CD14-positive monocyte (primary cell): ENCODE results near the gene MACF1. TPM values are rescaled to one million over a fixed set of nuclear protein-coding genes. Genes with fewer than 3 reads are reported as not detected.

Experiments used
- DNase-seq, 3 donors: peaks; one replicate each; pipeline ENCODE4 v3.0.0-alpha.2; 2011 to 2022
- H2AFZ ChIP-seq: 2 replicates; pipeline ENCODE4 v1.6.0; 2012; ENCODE audit warnings: mild to moderate bottlenecking, low read depth, low read length, inconsistent platforms; ENCODE audit not compliant: insufficient read depth, poor library complexity, severe bottlenecking
- H3K27ac ChIP-seq, 2 donors: 1 replicate in 1 of 2; 2 replicates in 1 of 2; pipeline ENCODE4 v1.5.1; 2012 to 2013; ENCODE audit warnings: low read length in 2 of 2, control low read depth in 1 of 2, inconsistent platforms in 1 of 2, low read depth in 1 of 2, mild to moderate bottlenecking in 1 of 2
- H3K27me3 ChIP-seq, 2 donors: one replicate each; pipeline versions ENCODE4 v1.6.0 to v1.6.1; 2011 to 2013; ENCODE audit warnings: low read length in 2 of 2; ENCODE audit not compliant: control insufficient read depth in 2 of 2, insufficient read depth in 2 of 2
- H3K36me3 ChIP-seq, 2 donors: replicated peaks in 1 of 2; 1 replicate in 1 of 2; 2 replicates in 1 of 2; pipeline versions ENCODE4 v1.5.1 to v1.6.1; 2012 to 2013; ENCODE audit warnings: low read length in 2 of 2, control low read depth in 1 of 2, inconsistent platforms in 1 of 2, mild to moderate bottlenecking in 1 of 2; ENCODE audit not compliant: insufficient read depth in 2 of 2, control insufficient read depth in 1 of 2
- H3K4me1 ChIP-seq, 2 donors: 1 replicate in 1 of 2; 2 replicates in 1 of 2; pipeline versions ENCODE4 v1.5.1 to v1.6.1; 2012 to 2013; ENCODE audit warnings: low read length in 2 of 2, control low read depth in 1 of 2, inconsistent platforms in 1 of 2, mild to moderate bottlenecking in 1 of 2, moderate library complexity in 1 of 2; ENCODE audit not compliant: insufficient read depth in 2 of 2, control insufficient read depth in 1 of 2
- H3K4me2 ChIP-seq: replicated peaks from 2 replicates; pipeline ENCODE3; 2012; ENCODE audit warnings: low read length, moderate library complexity, mild to moderate bottlenecking; ENCODE audit not compliant: poor library complexity, severe bottlenecking; ENCODE audit errors: extremely low read depth
- H3K4me3 ChIP-seq, 3 experiments: fragments of 200-600 bp in 1 of 3; sonication (generic) in 1 of 3; replicated peaks in 1 of 3; 1 replicate in 2 of 3; 2 replicates in 1 of 3; pipeline ENCODE4 v1.5.1; 2011 to 2013; ENCODE audit warnings: low read length in 3 of 3, mild to moderate bottlenecking in 3 of 3, control low read depth in 2 of 3, low read depth in 2 of 3, inconsistent platforms in 1 of 3, moderate library complexity in 1 of 3
- H3K79me2 ChIP-seq: 2 replicates; pipeline ENCODE4 v1.6.0; 2012; ENCODE audit warnings: mild to moderate bottlenecking, control low read depth, inconsistent platforms, low read length, moderate library complexity; ENCODE audit not compliant: insufficient read depth
- H3K9ac ChIP-seq: 2 replicates; pipeline ENCODE4 v1.6.0; 2017; ENCODE audit warnings: low read length, mild to moderate bottlenecking; ENCODE audit not compliant: insufficient read depth, poor library complexity, severe bottlenecking
- H3K9me3 ChIP-seq, 2 donors: replicated peaks in 1 of 2; 1 replicate in 1 of 2; 2 replicates in 1 of 2; pipeline versions ENCODE4 v1.5.1 to v1.6.1; 2012 to 2013; ENCODE audit warnings: low read length in 2 of 2, control low read depth in 1 of 2; ENCODE audit not compliant: control insufficient read depth in 1 of 2, insufficient read depth in 1 of 2
- H4K20me1 ChIP-seq: 2 replicates; pipeline ENCODE4 v1.6.0; 2012; ENCODE audit warnings: mild to moderate bottlenecking, low read length, control low read depth, moderate library complexity; ENCODE audit not compliant: insufficient read depth
- H3K27ac Mint-ChIP-seq, 7 donors: one replicate each; pipeline ENCODE4 v1.8.0; 2020; ENCODE audit warnings: mild to moderate bottlenecking in 7 of 7, mixed read lengths in 7 of 7, moderate library complexity in 6 of 7, inconsistent platforms in 2 of 7
- H3K27me3 Mint-ChIP-seq, 3 donors: one replicate each; pipeline ENCODE4 v1.8.0; 2021 to 2022; ENCODE audit warnings: low read depth in 3 of 3, mild to moderate bottlenecking in 3 of 3, mixed read lengths in 3 of 3, moderate library complexity in 3 of 3, inconsistent platforms in 1 of 3
- H3K36me3 Mint-ChIP-seq, 2 donors: one replicate each; pipeline ENCODE4 v1.8.0; 2020; ENCODE audit warnings: mixed read lengths in 2 of 2, inconsistent platforms in 1 of 2, mild to moderate bottlenecking in 1 of 2
- H3K4me1 Mint-ChIP-seq: one replicate; pipeline ENCODE4 v1.8.0; 2020; ENCODE audit warnings: mild to moderate bottlenecking, mixed read lengths
- H3K4me3 Mint-ChIP-seq, 2 donors: one replicate each; pipeline ENCODE4 v1.8.0; 2020; ENCODE audit warnings: mild to moderate bottlenecking in 2 of 2, mixed read lengths in 2 of 2, moderate library complexity in 1 of 2
- H3K9me3 Mint-ChIP-seq, 7 donors: one replicate each; pipeline ENCODE4 v1.8.0; 2020 to 2022; ENCODE audit warnings: mixed read lengths in 7 of 7, mild to moderate bottlenecking in 6 of 7, moderate library complexity in 6 of 7, inconsistent platforms in 2 of 7
- WGBS: methylation state at CpG from one replicate; pipeline ENCODE4 v1.1.5; 2013; ENCODE audit warnings: missing lambda C conversion rate; ENCODE audit not compliant: insufficient coverage; 5-methylcytosine and 5-hydroxymethylcytosine counted together
- intact Hi-C, 2 donors: fragments of 100-400 bp; cut with micrococcal nuclease; formaldehyde crosslinking; loops; one replicate each; pipeline versions ENCODE4 v1.15.0 to v1.15.1; 2023
- polyA plus RNA-seq, 3 donors: library from polyadenylated mRNA; depleted of rRNA in 1 of 3; unstranded in 2 of 3; stranded (reverse) in 1 of 3; fragments of 300-500 nt in 2 of 3; fragments of >200 nt in 1 of 3; fragmentation: Illumina TruSeq in 2 of 3; gene quantifications; 1 replicate in 2 of 3; 2 replicates in 1 of 3; pipeline ENCODE4 v1.2.3, GENCODE V29; 2012 to 2021
- TF ChIP-seq, protein P1 (sequence below): fragments of 200-600 bp; IDR thresholded peaks from one replicate; pipeline ENCODE4 v1.8.0; 2022; ENCODE audit warnings: antibody characterized with exemption, mild to moderate bottlenecking

Gene MACF1
- polyA plus RNA-seq, 3 donors, result 3.4 to 36.8 (median 4.5) TPM

DNA sequence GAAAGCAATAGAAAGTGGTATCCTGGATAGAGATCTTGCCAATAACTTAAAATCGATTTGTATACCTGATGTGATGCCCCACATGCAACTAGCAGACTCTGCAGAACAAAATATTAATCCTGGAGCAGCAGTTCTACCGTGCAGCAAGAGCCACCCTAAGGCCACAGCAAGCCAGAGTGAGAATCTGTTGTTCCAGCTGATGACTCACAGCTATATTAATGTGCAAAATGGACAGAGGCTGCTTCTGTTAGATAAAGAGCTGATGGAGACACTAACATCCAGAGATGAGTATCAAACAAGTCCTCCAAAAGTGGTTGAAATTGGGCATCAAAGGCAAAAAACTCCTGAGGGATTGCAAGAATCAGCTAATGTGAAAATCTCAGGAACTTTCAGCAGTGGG lies 127.8 kb downstream of the MACF1 start:
- Mint-ChIP-seq H3K9me3 (no peaks in the 10 kb centered on the region), H3K36me3 (peaks cover 66 to 75% of the 10 kb centered on the region in 2 donors), H3K4me3 (no peak overlapping the region)

DNA sequence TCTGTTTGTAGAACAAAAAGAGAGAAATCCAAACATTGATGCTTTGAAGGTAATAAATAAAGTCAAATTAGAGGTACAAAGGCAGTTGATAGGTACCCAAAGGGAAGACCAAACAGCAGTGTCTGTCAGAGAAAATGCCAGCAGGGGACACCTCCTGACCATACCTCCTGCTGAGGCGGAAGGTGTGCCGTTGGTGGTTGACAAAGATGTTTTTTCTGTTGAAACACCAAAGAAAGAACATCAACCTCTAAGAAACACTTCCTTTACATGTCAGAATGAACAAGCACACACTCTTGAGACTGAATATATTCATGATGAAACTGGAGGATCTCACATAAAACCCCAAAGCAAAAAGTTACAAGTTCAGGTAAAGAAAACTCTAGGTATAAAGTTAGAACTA lies 128.3 kb downstream of the MACF1 start:
- no peak overlapping the region for H3K27ac ChIP-seq
- Mint-ChIP-seq H3K4me3 (no peak overlapping the region), H3K27ac (peak overlapping the region in 1 of 7 donors; percentile 14), H3K4me1 (peaks cover 18% of the 10 kb centered on the region), H3K36me3 (peaks cover 71 to 74% of the 10 kb centered on the region in 2 donors), H3K27me3 (no peaks in the 10 kb centered on the region), H3K9me3 (no peaks in the 10 kb centered on the region)
- no peak overlapping the region for H3K4me3 ChIP-seq
- no peak overlapping the region for H2AFZ ChIP-seq
- no peak overlapping the region for H3K4me2 ChIP-seq
- DNase-seq, result no peak
- H3K4me1 ChIP-seq, result peaks cover 10 to 11% of the 10 kb centered on the region in 2 donors
- no peaks in the 10 kb centered on the region for H3K27me3 ChIP-seq
- no peaks in the 10 kb centered on the region for H3K79me2 ChIP-seq
- intact Hi-C loops, result no loop called here
- no peaks in the 10 kb centered on the region for H4K20me1 ChIP-seq
- no peaks in the 10 kb centered on the region for H3K9me3 ChIP-seq
- TF ChIP-seq, protein P1, sequence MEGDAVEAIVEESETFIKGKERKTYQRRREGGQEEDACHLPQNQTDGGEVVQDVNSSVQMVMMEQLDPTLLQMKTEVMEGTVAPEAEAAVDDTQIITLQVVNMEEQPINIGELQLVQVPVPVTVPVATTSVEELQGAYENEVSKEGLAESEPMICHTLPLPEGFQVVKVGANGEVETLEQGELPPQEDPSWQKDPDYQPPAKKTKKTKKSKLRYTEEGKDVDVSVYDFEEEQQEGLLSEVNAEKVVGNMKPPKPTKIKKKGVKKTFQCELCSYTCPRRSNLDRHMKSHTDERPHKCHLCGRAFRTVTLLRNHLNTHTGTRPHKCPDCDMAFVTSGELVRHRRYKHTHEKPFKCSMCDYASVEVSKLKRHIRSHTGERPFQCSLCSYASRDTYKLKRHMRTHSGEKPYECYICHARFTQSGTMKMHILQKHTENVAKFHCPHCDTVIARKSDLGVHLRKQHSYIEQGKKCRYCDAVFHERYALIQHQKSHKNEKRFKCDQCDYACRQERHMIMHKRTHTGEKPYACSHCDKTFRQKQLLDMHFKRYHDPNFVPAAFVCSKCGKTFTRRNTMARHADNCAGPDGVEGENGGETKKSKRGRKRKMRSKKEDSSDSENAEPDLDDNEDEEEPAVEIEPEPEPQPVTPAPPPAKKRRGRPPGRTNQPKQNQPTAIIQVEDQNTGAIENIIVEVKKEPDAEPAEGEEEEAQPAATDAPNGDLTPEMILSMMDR, result no peak
- no peak overlapping the region for H3K9ac ChIP-seq
- H3K36me3 ChIP-seq, result peaks cover 63 to 90% of the 10 kb centered on the region in 2 donors
- WGBS, result no CpG with 5 or more reads among the region's 2 CpGs

More for the DNA sequence above, 127.8 kb downstream of the MACF1 start:
- no peak overlapping the region for H3K4me3 ChIP-seq
- intact Hi-C loops, result no loop called here
- 100% methylated on average over 2 of the region's 2 CpGs for WGBS
- DNase-seq, result no peak
- Mint-ChIP-seq H3K27me3 (no peaks in the 10 kb centered on the region), H3K4me1 (peaks cover 18% of the 10 kb centered on the region), H3K27ac (no peak overlapping the region)
- H3K9ac ChIP-seq, result no peak overlapping the region
- no peaks in the 10 kb centered on the region for H3K27me3 ChIP-seq
- H3K27ac ChIP-seq, result no peak overlapping the region
- H3K4me2 ChIP-seq, result no peak overlapping the region
- H3K36me3 ChIP-seq, result peaks cover 66 to 90% of the 10 kb centered on the region in 2 donors
- no peaks in the 10 kb centered on the region for H3K9me3 ChIP-seq
- H3K79me2 ChIP-seq, result no peaks in the 10 kb centered on the region
- H3K4me1 ChIP-seq, result peaks cover 10 to 11% of the 10 kb centered on the region in 2 donors
- H4K20me1 ChIP-seq, result no peaks in the 10 kb centered on the region
- H2AFZ ChIP-seq, result no peak overlapping the region
- TF ChIP-seq, protein P1, result no peak
